HEK293 (cell line): ENCODE measurements around the gene IL17REL.

ENCODE experiments used
- GFI1B ChIP-seq: fragments of 450-650 bp; formaldehyde crosslinking; IDR thresholded peaks from 2 replicates; pipeline ENCODE4 v1.5.1; 2016; ENCODE audit warnings: missing biosample characterization, missing genetic modification characterization
- KLF1 ChIP-seq: fragments of 450-650 bp; formaldehyde crosslinking; IDR thresholded peaks from 2 replicates; pipeline ENCODE4 v1.5.1; 2016; ENCODE audit warnings: missing biosample characterization, missing genetic modification characterization
- KLF8 ChIP-seq: fragments of 450-650 bp; formaldehyde crosslinking; IDR thresholded peaks from 2 replicates; pipeline ENCODE4 v1.5.1; 2016; ENCODE audit warnings: missing biosample characterization, missing genetic modification characterization
- OVOL3 ChIP-seq: fragments of 450-650 bp; formaldehyde crosslinking; IDR thresholded peaks from 2 replicates; pipeline ENCODE4 v1.5.1; 2016; ENCODE audit warnings: missing biosample characterization, missing genetic modification characterization
- PRDM1 ChIP-seq: fragments of 450-650 bp; formaldehyde crosslinking; IDR thresholded peaks from 2 replicates; pipeline ENCODE4; 2016; ENCODE audit warnings: missing biosample characterization, missing genetic modification characterization
- RBAK ChIP-seq: fragments of 450-650 bp; formaldehyde crosslinking; IDR thresholded peaks from 2 replicates; pipeline ENCODE4 v1.5.1; 2016; ENCODE audit warnings: missing biosample characterization, missing genetic modification characterization
- SCRT1 ChIP-seq: fragments of 450-650 bp; formaldehyde crosslinking; IDR thresholded peaks from 2 replicates; pipeline ENCODE4 v1.5.1; 2016; ENCODE audit warnings: missing biosample characterization, missing genetic modification characterization, borderline replicate concordance
- TCF7L2 ChIP-seq: IDR thresholded peaks from 2 replicates; pipeline ENCODE4 v1.6.1; 2011; ENCODE audit warnings: low read depth, mild to moderate bottlenecking, inconsistent platforms, low read length, moderate library complexity, borderline replicate concordance
- TRIM28 ChIP-seq: IDR thresholded peaks from 2 replicates; pipeline ENCODE4 v1.6.1; 2011; ENCODE audit warnings: low read length, control low read depth, borderline replicate concordance
- ZBTB17 ChIP-seq: fragments of 450-650 bp; formaldehyde crosslinking; IDR thresholded peaks from 2 replicates; pipeline ENCODE4 v1.5.1; 2016; ENCODE audit warnings: missing biosample characterization, missing genetic modification characterization
- ZBTB20 ChIP-seq: fragments of 450-650 bp; formaldehyde crosslinking; IDR thresholded peaks from 2 replicates; pipeline ENCODE4 v1.5.1; 2016; ENCODE audit warnings: missing biosample characterization, missing genetic modification characterization
- ZFP41 ChIP-seq: fragments of 450-650 bp; formaldehyde crosslinking; IDR thresholded peaks from 2 replicates; pipeline ENCODE4 v1.5.1; 2016; ENCODE audit warnings: missing biosample characterization, missing genetic modification characterization, borderline replicate concordance
- ZNF10 ChIP-seq: fragments of 450-650 bp; formaldehyde crosslinking; IDR thresholded peaks from 2 replicates; pipeline ENCODE4 v1.5.1; 2017; ENCODE audit warnings: missing biosample characterization, missing genetic modification characterization
- ZNF121 ChIP-seq: fragments of 450-650 bp; formaldehyde crosslinking; IDR thresholded peaks from 2 replicates; pipeline ENCODE4 v1.5.1; 2016; ENCODE audit warnings: missing biosample characterization, missing genetic modification characterization
- ZNF133 ChIP-seq: fragments of 450-650 bp; formaldehyde crosslinking; IDR thresholded peaks from 2 replicates; pipeline ENCODE4 v1.5.1; 2016; ENCODE audit warnings: missing biosample characterization, missing genetic modification characterization
- ZNF146 ChIP-seq: fragments of 450-650 bp; formaldehyde crosslinking; IDR thresholded peaks from 2 replicates; pipeline ENCODE4 v1.5.1; 2016; ENCODE audit warnings: missing biosample characterization, missing genetic modification characterization
- ZNF335 ChIP-seq: fragments of 450-650 bp; formaldehyde crosslinking; conservative IDR thresholded peaks from 2 replicates; pipeline ENCODE4 v1.5.1; 2016; ENCODE audit warnings: missing biosample characterization, missing genetic modification characterization
- ZNF366 ChIP-seq: fragments of 450-650 bp; formaldehyde crosslinking; conservative IDR thresholded peaks from 2 replicates; pipeline ENCODE4 v1.5.1; 2016; ENCODE audit warnings: missing biosample characterization, missing genetic modification characterization
- ZNF37A ChIP-seq: fragments of 450-650 bp; IDR thresholded peaks from 2 replicates; pipeline ENCODE4 v1.5.1; 2018; ENCODE audit warnings: missing biosample characterization, missing genetic modification characterization
- ZNF416 ChIP-seq: fragments of 450-650 bp; formaldehyde crosslinking; IDR thresholded peaks from 2 replicates; pipeline ENCODE4 v1.5.1; 2016; ENCODE audit warnings: missing biosample characterization, missing genetic modification characterization
- ZNF558 ChIP-seq: fragments of 450-650 bp; formaldehyde crosslinking; IDR thresholded peaks from 2 replicates; pipeline ENCODE4 v1.5.1; 2016; ENCODE audit warnings: missing biosample characterization, missing genetic modification characterization
- ZNF560 ChIP-seq: fragments of 450-650 bp; formaldehyde crosslinking; IDR thresholded peaks from 2 replicates; pipeline ENCODE4 v1.5.1; 2017; ENCODE audit warnings: missing biosample characterization, missing genetic modification characterization, borderline replicate concordance
- ZNF585B ChIP-seq: fragments of 450-650 bp; formaldehyde crosslinking; IDR thresholded peaks from 2 replicates; pipeline ENCODE4 v1.5.1; 2016; ENCODE audit warnings: missing biosample characterization, missing genetic modification characterization
- ZNF629 ChIP-seq: fragments of 450-650 bp; formaldehyde crosslinking; IDR thresholded peaks from 2 replicates; pipeline ENCODE4 v1.5.1; 2017; ENCODE audit warnings: missing biosample characterization, missing genetic modification characterization
- ZNF658 ChIP-seq: fragments of 450-650 bp; formaldehyde crosslinking; IDR thresholded peaks from 2 replicates; pipeline ENCODE4; 2016; ENCODE audit warnings: missing biosample characterization, missing genetic modification characterization
- ZNF664 ChIP-seq: fragments of 450-650 bp; formaldehyde crosslinking; IDR thresholded peaks from 2 replicates; pipeline ENCODE4 v1.5.1; 2016; ENCODE audit warnings: missing biosample characterization, missing genetic modification characterization
- TF ChIP-seq, protein P1 (sequence below): fragments of 450-650 bp; formaldehyde crosslinking; conservative IDR thresholded peaks from 2 replicates; pipeline ENCODE4 v1.5.1; 2016; ENCODE audit warnings: low read depth, missing biosample characterization, missing genetic modification characterization
- TF ChIP-seq, protein P2 (sequence below): fragments of 450-650 bp; formaldehyde crosslinking; IDR thresholded peaks from 2 replicates; pipeline ENCODE4 v1.5.1; 2016; ENCODE audit warnings: missing biosample characterization, missing genetic modification characterization
- TF ChIP-seq, protein P3 (sequence below): fragments of 450-650 bp; formaldehyde crosslinking; IDR thresholded peaks from 2 replicates; pipeline ENCODE4 v1.5.1; 2016; ENCODE audit warnings: missing biosample characterization, missing genetic modification characterization
- TF ChIP-seq, protein P4 (sequence below): sonication (generic); formaldehyde crosslinking; IDR thresholded peaks from 2 replicates; pipeline ENCODE4 v1.8.1; 2022; ENCODE audit warnings: mild to moderate bottlenecking, moderate library complexity, missing genetic modification reagents
- TF ChIP-seq, protein P5 (sequence below): fragments of 450-650 bp; IDR thresholded peaks from 2 replicates; pipeline ENCODE4 v1.5.1; 2018; ENCODE audit warnings: missing biosample characterization, mild to moderate bottlenecking, missing genetic modification characterization

IL17REL gene

DNA sequence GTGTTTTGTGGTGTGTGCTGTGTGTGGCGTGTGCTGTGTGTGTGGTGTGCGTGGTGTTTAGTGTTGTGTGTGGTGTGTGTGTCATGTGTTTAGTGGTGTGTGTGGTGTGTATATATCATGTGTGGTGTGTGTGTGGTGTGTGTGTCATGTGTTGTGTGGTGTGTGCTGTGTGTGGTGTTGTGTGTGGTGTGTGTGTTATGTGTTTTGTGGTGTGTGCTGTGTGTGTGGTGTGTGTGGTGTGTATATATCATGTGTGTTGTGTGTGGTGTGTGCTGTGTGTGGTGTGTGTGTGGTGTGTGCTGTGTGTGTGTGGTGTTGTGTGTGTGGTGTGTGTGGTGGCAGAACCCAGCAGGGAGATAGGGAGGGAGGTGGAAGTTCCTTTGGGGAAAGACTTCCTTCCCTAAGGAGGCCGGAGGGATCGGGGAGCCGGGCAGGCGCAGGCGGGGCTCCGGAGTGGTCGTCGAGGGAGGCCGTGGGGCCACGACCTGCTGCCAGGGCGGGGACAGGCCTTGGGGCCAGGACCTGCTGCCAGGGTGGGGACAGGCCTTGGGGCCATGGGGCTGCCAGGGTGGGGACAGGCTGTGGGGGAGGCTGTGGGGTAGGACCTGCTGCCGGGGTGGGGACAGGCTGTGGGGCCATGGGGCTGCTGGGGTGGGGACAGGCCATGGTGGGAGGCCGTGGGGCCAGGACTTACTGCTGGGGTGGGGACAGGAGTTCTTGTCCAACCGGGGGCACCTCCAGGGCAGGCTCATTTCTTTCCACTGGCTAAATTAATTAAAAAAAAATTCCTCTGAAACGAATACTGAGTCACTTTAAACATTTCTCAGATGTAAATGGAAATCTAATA lies 36.8 kb downstream of the IL17REL start (continued):
- TF ChIP-seq, protein P1, sequence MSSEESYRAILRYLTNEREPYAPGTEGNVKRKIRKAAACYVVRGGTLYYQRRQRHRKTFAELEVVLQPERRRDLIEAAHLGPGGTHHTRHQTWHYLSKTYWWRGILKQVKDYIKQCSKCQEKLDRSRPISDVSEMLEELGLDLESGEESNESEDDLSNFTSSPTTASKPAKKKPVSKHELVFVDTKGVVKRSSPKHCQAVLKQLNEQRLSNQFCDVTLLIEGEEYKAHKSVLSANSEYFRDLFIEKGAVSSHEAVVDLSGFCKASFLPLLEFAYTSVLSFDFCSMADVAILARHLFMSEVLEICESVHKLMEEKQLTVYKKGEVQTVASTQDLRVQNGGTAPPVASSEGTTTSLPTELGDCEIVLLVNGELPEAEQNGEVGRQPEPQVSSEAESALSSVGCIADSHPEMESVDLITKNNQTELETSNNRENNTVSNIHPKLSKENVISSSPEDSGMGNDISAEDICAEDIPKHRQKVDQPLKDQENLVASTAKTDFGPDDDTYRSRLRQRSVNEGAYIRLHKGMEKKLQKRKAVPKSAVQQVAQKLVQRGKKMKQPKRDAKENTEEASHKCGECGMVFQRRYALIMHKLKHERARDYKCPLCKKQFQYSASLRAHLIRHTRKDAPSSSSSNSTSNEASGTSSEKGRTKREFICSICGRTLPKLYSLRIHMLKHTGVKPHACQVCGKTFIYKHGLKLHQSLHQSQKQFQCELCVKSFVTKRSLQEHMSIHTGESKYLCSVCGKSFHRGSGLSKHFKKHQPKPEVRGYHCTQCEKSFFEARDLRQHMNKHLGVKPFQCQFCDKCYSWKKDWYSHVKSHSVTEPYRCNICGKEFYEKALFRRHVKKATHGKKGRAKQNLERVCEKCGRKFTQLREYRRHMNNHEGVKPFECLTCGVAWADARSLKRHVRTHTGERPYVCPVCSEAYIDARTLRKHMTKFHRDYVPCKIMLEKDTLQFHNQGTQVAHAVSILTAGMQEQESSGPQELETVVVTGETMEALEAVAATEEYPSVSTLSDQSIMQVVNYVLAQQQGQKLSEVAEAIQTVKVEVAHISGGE (tag by site-specific recombination), result no peak
- TF ChIP-seq ZNF658 (peak; percentile 88), ZNF664 (tag by site-specific recombination) (no peak), ZNF629 (tag by site-specific recombination) (no peak), ZNF37A (no peak), ZBTB17 (tag by site-specific recombination) (peak; percentile 77), ZNF585B (tag by site-specific recombination) (no peak), ZBTB20 (tag by site-specific recombination) (peak; percentile 37), GFI1B (tag by site-specific recombination) (no peak), TRIM28 (no peak), ZNF335 (no peak), KLF8 (peak; percentile 66; the same call in 1 of the 2 replicates), ZFP41 (tag by site-specific recombination) (no peak), RBAK (tag by site-specific recombination) (no peak), ZNF558 (tag by site-specific recombination) (no peak), ZNF10 (tag by site-specific recombination) (no peak), ZNF121 (no peak), ZNF146 (tag by site-specific recombination) (peak; percentile 46), PRDM1 (tag by site-specific recombination) (no peak; the same call in 1 of the 2 replicates), ZNF416 (tag by site-specific recombination) (no peak), TCF7L2 (no peak), KLF1 (tag by site-specific recombination) (peak; percentile 78), SCRT1 (peak; percentile 28; the same call in 1 of the 2 replicates), ZNF366 (tag by site-specific recombination) (no peak), OVOL3 (peak; percentile 62; the same call in 1 of the 2 replicates), ZNF560 (no peak), ZNF133 (no peak)
- TF ChIP-seq, protein P2, sequence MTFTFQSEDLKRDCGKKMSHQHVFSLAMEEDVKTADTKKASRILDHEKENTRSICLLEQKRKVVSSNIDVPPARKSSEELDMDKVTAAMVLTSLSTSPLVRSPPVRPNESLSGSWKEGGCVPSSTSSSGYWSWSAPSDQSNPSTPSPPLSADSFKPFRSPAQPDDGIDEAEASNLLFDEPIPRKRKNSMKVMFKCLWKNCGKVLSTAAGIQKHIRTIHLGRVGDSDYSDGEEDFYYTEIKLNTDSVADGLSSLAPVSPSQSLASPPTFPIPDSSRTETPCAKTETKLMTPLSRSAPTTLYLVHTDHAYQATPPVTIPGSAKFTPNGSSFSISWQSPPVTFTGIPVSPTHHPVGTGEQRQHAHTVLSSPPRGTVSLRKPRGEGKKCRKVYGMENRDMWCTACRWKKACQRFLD (tag by site-specific recombination), result no peak
- TF ChIP-seq, protein P3, sequence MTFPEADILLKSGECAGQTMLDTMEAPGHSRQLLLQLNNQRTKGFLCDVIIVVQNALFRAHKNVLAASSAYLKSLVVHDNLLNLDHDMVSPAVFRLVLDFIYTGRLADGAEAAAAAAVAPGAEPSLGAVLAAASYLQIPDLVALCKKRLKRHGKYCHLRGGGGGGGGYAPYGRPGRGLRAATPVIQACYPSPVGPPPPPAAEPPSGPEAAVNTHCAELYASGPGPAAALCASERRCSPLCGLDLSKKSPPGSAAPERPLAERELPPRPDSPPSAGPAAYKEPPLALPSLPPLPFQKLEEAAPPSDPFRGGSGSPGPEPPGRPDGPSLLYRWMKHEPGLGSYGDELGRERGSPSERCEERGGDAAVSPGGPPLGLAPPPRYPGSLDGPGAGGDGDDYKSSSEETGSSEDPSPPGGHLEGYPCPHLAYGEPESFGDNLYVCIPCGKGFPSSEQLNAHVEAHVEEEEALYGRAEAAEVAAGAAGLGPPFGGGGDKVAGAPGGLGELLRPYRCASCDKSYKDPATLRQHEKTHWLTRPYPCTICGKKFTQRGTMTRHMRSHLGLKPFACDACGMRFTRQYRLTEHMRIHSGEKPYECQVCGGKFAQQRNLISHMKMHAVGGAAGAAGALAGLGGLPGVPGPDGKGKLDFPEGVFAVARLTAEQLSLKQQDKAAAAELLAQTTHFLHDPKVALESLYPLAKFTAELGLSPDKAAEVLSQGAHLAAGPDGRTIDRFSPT (tag by site-specific recombination), result peak; percentile 69; the same call in 1 of the 2 replicates
- TF ChIP-seq, protein P4, sequence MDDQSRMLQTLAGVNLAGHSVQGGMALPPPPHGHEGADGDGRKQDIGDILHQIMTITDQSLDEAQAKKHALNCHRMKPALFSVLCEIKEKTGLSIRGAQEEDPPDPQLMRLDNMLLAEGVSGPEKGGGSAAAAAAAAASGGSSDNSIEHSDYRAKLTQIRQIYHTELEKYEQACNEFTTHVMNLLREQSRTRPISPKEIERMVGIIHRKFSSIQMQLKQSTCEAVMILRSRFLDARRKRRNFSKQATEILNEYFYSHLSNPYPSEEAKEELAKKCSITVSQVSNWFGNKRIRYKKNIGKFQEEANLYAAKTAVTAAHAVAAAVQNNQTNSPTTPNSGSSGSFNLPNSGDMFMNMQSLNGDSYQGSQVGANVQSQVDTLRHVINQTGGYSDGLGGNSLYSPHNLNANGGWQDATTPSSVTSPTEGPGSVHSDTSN (CRISPR knock-in tag), result no peak
- TF ChIP-seq, protein P5, sequence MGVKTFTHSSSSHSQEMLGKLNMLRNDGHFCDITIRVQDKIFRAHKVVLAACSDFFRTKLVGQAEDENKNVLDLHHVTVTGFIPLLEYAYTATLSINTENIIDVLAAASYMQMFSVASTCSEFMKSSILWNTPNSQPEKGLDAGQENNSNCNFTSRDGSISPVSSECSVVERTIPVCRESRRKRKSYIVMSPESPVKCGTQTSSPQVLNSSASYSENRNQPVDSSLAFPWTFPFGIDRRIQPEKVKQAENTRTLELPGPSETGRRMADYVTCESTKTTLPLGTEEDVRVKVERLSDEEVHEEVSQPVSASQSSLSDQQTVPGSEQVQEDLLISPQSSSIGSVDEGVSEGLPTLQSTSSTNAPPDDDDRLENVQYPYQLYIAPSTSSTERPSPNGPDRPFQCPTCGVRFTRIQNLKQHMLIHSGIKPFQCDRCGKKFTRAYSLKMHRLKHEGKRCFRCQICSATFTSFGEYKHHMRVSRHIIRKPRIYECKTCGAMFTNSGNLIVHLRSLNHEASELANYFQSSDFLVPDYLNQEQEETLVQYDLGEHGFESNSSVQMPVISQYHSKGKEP (tag by site-specific recombination), result no peak
